HG03432 (cell line): Measurements from ENCODE around the gene MYO1H.
"Not testable (repeated sequence)": the region's sequence is repeated elsewhere in the genome, so short reads cannot be mapped to it uniquely, and the experiment has no call there.

ENCODE experiments used
- ATAC-seq: cut with Tn5 transposase; IDR thresholded peaks from one replicate; pipeline ENCODE4 v1.9.1; 2021; ENCODE audit warnings: mild to moderate bottlenecking, moderate library complexity; ENCODE audit not compliant: unreplicated experiment

Gene MYO1H

DNA sequence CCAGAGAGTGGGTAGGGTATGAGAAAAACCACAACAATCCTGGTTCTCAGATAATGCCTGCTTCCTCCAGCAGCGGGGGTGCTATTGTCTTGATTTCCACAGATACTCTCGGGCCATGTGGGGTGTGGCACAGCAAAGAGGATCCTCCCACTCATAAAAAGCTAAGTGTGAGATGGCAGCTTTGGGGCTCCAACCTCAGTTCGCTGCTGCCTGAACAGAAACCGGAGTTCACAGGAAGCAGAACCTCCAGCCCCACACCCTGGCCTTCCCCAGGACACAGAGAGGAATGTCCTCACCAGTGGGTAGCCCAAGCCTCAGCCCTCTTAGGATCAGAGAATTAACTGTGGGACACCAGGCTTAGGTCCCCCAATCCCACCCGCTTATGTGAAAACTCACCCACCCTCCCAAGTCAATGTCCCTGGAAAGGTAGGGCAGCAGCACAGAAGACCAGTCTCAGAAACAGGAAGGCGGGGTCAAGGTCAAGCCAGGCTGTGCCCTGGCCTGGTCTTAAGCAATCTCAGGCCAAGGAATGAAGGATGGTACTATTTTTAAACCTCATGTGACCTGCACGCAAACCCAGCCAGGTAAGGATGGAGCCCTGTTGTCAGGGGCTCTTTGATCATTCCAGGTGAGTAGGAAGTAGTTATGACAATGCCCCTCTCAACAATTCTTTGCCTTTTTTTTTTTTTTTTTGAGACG is 120.4 kb downstream of the MYO1H start:
- no peak for ATAC-seq

DNA sequence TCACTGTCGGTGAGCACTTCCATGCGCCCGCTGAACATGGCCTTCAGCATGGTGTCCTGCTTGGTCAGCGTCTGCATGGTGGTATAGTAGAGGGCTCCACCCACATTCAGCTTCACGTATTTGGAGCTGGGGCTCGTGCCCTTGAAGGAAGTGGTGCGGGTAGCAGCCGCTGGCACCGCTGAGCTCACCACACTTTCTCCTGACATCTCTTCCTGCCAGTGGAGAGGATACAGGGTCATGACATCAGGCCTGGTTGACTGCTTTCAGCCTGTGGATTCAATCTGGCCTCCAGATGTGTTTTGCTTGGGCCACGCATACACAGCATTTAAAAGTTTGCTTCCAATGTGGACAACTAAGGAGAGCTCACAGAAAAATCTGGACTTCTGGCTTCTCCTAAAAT is 121.8 kb downstream of the MYO1H start:
- no peak for ATAC-seq

DNA sequence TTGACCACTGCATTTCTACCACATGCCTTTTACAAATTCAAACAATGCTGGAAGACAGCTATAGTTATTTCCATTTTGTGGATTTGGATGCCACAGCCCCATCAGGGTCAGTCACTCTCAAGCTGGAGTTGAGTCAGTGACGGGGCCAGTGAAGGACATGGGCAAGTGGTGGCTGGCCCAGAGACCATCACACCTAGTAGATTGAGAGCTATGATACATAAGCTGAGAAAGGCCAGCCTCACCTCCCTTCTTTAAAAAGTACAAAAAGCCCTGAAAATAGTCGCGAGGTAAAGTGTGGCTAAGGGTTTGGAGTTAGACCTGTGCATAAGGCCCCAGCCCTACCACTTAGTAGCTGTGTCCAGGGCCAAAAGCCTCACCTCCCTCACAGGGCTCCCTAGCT is 125.3 kb downstream of the MYO1H start:
- no peak for ATAC-seq

DNA sequence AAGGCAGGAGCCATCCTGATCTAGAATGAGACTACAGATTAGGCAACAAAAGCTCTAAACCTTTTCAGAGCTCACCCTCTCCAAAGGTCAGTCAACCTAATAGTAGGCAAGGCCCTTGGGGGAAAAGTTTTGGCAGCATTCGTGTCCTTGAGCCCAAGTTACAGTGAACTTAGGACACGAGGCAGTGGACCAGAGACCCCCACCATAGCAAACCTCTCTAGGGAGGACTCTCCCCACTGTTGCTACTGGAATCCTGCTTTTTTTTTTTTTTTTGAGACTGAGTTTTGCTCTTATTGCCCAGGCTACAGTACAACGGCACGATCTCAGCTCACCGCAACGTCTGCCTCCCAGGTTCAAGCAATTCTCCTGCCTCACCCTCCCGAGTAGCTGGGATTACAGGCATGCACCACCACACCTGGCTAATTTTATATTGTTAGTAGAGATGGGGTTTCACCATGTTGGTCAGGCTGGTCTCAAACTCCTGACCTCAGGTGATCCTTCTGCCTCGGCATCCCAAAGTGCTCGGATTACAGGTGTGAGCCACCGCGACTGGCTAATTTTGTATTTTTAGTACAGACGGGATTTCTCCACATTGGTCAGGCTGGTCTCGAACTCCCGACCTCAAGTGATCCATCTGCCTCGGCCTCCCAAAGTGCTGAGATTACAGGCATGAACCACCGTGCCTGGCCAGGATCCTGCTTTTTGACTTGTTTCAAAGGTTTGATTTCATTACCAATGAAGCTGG is 126.0 kb downstream of the MYO1H start:
- not testable (repeated sequence) for ATAC-seq

DNA sequence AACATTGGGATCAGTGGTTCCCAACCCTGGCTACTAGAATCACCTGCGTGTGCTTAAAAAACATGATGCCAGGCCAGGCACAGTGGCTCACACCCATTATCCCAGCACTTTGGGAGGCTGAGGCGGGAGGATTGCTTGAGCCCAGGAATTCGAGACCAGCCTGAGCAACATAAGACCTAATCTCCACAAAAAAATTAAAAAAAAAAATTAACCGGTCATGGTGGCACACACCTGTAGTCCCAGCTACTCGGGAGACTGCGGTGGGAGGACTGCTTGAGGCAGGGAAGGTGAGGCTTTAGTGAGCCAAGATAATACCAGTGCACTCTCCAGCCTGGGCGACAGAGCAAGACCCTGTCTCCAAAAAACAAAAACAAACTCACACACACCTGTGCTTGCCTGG is 127.4 kb downstream of the MYO1H start:
- ATAC-seq: no peak

DNA sequence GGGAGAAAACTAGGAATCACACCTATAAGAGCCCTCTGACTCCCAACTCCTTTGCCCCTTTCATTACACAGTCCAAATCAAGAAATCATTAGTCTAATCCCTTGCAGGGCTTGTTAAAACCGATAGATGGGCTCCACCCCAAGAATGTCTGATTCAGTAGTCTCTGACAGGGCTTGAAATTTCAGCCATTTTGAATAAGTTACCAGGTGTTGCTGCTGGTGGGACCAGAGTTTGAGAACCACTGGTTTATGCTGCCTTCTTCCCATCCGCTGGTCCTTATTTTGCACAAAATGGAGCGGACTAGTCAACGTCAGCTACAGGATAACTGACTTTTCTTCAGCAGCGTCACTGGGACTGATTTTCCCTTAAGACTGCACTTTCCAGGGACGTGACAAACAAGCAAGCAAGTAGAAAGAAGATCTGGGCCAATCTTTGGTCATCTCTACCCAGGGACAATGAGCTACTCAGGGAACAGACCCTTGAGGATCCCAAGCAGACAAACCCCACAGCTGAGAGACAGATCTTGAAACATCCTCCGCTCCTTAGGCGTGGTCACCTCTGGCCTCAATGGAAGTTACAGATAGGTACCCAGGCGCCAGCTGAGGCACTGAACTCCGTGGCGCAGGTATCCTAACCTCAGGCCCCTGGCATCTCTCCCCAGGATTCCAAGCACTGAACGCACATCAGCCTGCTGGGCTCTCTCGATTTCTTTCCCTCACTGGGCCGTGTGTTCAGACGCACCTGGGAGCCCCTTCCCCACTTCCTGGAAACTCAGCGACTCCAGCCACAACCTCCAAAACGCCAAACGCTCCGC is 128.5 kb downstream of the MYO1H start:
- no peak for ATAC-seq

DNA sequence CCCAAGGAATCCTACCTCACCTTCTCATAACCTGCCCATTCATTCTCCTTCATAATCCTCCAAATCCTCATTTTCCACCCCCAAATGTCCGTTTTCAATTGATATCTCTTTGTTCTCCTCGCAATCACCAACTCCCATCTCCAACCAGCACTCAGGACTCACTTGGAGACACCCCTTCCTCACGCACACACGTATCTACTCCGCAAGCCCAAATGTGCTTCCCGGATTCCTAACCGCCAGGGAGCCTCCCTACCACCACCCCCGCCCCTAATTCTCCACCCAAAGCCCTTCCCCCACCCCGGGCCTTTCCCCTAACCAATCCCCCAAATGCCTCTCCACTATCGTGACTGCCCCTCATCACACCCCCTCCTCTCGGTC is 129.1 kb downstream of the MYO1H start:
- no peak for ATAC-seq

DNA sequence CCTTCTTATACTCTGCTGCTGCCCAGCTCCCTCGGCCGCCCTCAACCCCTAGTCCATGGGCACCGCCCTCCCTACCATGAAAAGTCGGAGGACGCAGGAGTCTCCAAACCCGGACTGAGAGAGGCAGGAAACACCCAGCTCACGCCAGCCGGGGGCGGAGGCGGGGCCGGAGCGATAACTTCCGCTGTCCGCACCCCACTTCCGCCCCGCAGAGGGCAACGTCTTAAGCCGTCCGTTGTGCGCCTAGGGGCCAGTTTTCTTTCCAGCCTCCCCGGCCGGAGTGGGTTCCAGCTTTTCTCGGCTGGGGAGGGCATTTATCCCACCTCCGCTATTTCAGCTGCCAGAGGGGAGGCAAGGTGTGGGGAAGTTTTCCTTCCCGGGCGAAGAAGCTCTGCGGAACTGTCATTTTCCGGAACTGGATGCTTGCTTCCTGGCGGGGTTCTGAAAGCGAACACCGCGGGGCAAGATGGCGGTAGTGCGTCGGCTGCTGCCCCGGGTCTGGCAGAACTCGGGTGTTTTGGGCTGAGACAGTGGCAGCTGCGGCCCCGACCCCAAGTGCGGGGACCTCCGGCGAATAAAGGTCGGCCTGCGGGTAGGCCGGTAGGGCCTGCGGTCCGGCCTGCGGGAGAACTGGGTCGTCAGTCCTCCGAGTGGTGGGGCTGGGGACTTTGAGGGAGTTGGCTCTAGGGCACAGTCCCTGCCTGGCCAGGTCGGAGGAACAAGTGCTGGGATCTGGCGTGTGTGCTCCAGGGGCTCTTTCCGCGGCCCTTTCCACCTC is 129.7 kb downstream of the MYO1H start, which contains the start of the genes KCTD10 and UBE3B:
Gene KCTD10, minus strand, starts transcription at position 116 of the 778 bp plus-strand sequence. Its CDS starts 38 bp downstream, at position 78.
Gene UBE3B, plus strand, starts transcription at position 450 of the 778 bp plus-strand sequence. CDS start 5,918 bp downstream, outside the sequence.
- ATAC-seq: peak; percentile 93

DNA sequence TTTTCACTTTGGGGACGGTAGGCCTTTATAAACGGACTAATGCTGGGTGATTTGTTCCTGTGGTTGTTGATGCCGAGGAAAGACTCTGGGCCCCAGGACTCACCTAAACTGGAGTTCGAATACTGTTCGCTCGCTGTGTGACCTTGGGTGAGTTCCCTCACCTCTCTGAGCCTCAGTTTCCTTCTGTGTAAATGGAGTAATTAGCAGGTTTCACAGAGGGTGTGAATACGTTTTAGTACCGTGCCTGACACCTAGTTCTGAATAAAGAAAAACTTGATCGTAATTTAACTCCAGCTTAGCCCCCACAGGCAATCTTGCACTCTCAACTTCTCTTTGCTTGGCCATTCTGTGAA is 130.2 kb downstream of the MYO1H start:
- ATAC-seq: no peak

DNA sequence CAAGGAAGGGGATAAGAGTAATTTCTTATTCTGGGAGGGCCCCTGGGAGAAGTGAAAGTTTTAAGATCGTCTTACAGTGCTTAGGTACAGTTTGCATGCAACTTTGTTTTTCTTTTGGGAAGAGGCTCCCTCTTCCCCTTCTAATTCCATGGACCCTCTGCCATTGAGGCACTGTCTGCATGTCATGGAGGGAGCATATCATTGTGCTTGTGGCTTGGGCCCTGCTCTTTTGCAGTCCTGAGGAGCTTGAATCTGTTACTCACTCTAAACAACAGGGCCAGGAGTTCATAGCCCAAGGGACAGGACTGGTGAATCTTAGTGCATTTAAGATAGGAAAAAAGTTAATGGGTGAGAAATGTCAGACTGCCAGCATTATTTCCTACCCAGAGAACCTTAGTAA is 132.1 kb downstream of the MYO1H start:
- ATAC-seq: no peak

DNA sequence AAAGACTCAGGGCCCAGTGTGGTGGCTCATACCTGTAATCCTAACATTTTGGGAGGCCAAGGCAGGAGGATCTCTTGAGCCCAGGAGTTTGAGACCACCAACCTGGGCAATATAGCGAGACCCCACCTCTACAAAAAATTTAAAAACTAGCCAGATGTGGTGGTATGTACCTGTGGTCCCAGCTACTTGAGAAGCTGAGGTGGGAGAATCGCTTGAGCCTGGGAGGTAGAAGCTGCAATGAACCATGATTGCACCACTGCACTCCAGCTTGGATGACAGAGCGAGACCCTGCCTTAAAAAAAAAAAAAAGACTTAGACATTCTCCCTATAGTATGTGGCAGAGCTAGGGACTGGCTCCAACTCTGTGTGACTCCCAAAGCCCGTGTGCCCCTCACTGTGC is 132.7 kb downstream of the MYO1H start:
- ATAC-seq: no peak

DNA sequence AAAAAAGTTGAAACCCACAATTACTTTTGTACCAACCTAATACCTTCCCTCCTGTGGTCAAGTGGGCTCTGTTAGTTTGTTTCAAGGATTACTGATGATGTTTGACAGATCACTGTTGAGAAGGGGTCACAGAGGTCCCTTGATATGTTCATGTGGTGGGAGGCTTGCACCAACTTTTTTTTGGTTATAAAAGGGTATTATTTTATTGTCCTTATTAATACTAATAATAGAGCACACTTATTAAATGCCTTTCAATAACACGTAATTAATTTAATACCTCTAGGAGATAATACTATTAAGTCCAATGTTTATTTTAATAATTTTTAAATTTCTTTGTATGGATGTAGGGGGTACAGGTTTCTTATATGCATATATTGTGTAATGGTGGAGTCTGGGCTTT is 134.2 kb downstream of the MYO1H start:
- ATAC-seq: no peak

DNA sequence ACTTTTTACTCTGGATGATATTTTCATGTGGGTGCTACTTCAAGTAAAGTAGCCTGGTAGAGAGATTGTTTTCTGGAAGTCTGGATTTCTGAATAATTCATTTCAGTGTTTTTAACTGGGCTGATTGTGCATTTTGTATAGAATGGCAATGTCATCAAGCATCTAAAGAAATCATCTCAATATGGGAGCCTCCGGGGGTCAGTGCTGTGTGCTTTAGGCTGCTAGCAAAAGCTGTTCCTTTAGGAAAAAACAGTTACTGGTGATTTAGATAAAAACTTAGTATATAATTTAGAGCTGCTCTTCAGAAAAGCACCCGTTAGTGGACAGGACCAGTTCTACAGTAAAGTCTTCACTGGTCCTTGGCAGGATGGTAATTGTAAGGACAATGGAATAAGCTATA is 134.8 kb downstream of the MYO1H start:
- no peak for ATAC-seq

DNA sequence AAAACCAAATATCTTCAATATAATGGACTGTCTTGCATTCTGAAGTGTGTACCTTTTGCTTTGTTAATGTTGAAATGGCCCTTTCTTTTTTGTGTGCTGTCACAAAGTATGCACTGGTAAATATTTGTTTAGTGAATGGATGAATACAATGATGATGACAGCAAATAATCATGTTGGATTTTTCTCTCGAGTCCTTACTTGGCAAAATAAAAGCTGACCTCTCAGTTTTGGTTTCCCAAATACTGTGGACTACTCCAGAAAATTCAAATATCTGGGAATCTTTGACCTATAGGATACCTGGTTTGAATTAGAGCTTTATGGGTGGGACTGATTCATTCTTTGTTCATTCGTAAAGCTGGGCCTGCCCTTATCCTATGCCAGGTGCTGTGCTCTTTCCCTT is 135.2 kb downstream of the MYO1H start:
- no peak for ATAC-seq

DNA sequence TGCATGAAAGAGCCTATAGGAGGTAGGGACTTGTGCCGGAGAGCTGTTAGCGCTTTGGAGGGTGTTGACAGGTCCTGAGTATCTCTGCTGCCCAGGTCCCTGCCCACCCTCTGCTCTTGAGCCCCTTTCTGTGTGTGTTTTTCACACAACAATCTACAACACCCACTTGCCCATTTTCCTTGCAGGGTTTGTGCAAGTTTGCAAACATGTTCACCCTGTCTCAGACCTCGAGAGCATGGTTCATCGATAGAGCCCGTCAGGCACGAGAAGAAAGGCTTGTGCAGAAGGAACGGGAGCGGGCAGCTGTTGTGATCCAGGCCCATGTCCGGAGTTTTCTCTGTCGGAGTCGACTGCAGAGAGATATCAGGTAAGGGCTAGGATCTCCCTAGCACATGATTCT is 135.6 kb downstream of the MYO1H start:
- ATAC-seq: no peak

DNA sequence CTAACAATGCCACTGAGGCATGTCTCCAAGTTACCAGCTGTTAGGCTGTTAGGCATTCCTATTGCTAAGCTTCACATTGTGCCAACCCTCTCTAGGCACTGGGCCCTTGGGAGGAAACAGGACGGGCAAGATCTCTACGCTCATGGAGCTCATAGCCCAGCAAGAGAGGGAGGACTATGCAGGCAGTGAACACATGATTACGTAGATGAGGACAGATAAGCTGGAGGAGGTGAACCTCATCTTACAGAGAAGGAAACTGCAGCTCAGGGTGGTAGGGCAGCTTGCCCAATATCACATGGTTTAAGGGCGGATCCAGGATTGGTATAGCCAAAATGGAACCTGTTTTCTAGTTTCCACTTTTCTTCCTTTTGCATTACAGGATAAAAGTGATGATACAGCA is 137.5 kb downstream of the MYO1H start:
- ATAC-seq: no peak

DNA sequence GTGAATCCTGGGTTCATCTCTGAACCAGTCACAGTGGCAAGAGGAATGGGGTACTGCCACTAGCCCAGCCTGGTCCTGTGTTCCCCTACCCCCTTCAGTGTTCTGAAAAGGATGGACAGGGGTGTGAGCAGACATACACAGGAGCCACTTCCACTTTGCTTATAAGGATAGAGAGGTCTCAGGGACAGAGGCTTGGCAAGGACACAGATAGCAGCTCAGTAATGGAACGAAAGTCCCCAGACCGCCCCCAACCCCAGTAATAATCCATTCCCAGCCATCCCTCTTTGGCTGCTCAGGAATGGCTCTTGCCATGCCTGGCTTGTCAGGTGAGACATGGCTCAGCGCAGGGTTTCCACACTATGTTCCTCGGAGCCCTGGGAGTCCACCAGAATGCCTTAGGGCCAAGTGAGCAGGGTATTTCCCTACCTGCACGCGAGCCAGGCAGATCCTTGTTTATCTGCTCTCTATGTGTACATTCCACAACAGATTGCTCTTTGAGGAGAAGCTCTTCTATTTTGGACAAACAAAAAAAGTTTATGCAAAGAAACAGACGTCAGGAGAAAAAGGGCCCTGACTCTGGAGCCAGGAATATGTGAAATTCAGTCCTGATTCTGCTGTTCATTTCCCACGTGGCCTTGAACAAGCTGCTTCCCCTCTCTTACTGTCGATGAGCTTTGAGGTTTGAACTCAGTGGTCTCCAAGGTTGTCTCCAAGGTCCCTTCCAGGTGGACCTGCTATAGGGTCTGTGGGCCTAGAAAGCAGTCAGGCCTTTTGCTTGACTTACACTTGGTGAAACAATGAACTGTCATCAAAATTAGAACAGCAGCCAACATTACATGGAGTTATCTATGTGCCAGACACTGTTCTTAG is 139.7 kb downstream of the MYO1H start:
- ATAC-seq: no peak

DNA sequence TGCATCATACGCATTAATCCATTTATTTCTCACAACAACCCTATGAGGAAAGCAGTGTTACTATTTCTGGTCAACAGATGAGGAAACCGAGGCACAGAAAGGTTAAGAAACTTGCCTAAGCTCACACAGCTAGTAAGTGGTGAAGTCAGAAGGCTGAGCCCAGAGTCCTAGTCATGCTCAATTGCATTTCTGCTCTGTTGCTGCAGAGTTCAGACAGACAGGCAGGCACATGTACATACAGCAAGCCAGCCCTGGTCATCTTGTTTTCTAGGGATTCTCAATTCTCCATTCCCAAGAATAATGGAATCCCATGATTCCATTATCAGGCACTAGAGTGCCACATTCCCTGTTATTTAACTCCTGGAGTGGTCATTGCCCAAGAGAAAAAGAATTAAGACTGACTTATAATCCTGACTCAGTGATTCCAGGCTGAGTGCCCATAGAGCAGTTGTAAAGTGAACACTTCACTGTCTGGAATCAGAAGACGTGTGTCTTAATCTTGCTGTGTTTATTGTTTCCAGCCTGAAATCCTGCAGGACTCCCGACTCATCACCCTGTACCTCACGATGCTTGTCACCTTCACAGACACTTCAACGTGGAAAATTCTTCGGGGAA is 140.5 kb downstream of the MYO1H start:
- ATAC-seq: no peak
